ENCODE results near the gene ATP8B2.

GRCh38 chr1:154335025-154335714 lies 9.8 kb downstream of the ATP8B2 start:
- TF ChIP-seq ZNF138 (tag by site-specific recombination; IDR thresholded peaks at IDR 0.05; ENCODE audit: borderline replicate concordance) (no peak), TSHZ1 (tag by site-specific recombination; IDR thresholded peaks at IDR 0.05; ENCODE audit: borderline replicate concordance) (no peak), ZSCAN23 (tag by site-specific recombination; IDR thresholded peaks at IDR 0.05) (no peak)

All from HEK293 (cell line).